ENCODE results near the gene CEBPB. TPM values are rescaled to one million over a fixed set of nuclear protein-coding genes. Genes with fewer than 3 reads are reported as not detected.
A peak's percentile ranks its signal among the peaks of the same experiment; 100 is the strongest.

Gene CEBPB
- total and polyA plus RNA-seq, 2 donors (not counting 1 experiment from before 2014, with no cell fraction given): 21.0 to 106 TPM

- Histone ChIP-seq H3K4me3 (replicated peaks in 1 of 4; ENCODE audit: control extremely low read depth in 1 of 4, insufficient read depth in 1 of 4, low read depth in 3 of 4, low read length in 4 of 4) (no peak overlapping the region), H3K9ac (ENCODE audit: insufficient read depth, low read length) (no peak overlapping the region), H3K36me3 (ENCODE audit: control insufficient read depth, insufficient read depth, low read length) (no peaks in the 10 kb centered on the region), H3K4me2 (ENCODE audit: extremely low read depth, insufficient read depth, low read length) (no peak overlapping the region), H3K9me3 (ENCODE audit: control insufficient read depth, insufficient read depth, low read depth, low read length) (no peaks in the 10 kb centered on the region), H3K4me1 (ENCODE audit: control insufficient read depth, extremely low read depth, insufficient read depth, low read length) (peaks cover 6% of the 10 kb centered on the region), H3K79me2 (ENCODE audit: control insufficient read depth, insufficient read depth, low read length) (no peaks in the 10 kb centered on the region), H3K27ac (ENCODE audit: insufficient read depth, low read length) (no peak overlapping the region), H2AFZ (ENCODE audit: low read length) (no peak overlapping the region), H4K20me1 (ENCODE audit: control insufficient read depth, extremely low read depth, insufficient read depth, low read length) (no peaks in the 10 kb centered on the region), H3K27me3 (ENCODE audit: control insufficient read depth, insufficient read depth, low read length) (no peaks in the 10 kb centered on the region)
- no peak for DNase-seq (ENCODE audit: low read depth in 2 of 2)
- no peak for TF ChIP-seq CTCF (conservative IDR thresholded peaks at IDR 0.05 in 1 of 2, IDR thresholded peaks at IDR 0.05 in 1 of 2; ENCODE audit: low read depth in 1 of 2, low read length in 2 of 2)
- no peak for TF ChIP-seq EZH2 (IDR thresholded peaks at IDR 0.05; ENCODE audit: low read length, missing control alignments)
Observed at GRCh38 chr20:50211091-50211490, 20.5 kb downstream of the CEBPB start.

DNA sequence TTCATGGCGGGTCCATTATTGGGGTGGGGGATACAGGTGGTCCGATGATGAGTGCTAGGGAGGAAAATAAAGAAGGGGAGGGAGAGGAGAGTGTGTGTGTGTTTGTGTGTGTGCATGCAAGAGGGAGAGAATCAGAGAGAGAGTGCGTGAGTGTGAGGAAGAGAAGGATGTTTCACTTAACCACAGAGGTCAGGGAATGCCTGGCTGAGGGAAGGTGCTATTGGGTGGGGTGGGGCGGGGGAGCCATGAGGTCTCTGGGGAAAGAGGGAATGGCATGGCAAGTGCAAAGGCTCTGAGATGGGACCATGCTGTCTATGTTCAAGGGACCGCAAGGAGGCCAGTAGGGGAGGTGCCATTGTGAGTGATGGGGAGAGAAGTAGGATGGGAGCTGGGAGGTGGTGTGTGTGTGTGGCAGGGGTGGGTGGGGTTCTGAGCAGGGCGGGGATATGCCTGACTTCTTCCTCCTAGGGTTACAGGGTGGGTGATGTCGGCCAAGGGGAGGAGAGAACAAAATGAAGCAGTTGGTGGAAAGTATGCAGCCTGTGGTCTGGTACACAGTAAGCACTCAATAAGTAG is 23.0 kb downstream of the CEBPB start:
- H3K4me2 ChIP-seq (ENCODE audit: extremely low read depth, insufficient read depth, low read length): no peak overlapping the region
- no peaks in the 10 kb centered on the region for H3K36me3 ChIP-seq (ENCODE audit: control insufficient read depth, insufficient read depth, low read length)
- H3K4me1 ChIP-seq (ENCODE audit: control insufficient read depth, extremely low read depth, insufficient read depth, low read length): peaks cover 6% of the 10 kb centered on the region
- H3K9ac ChIP-seq (ENCODE audit: insufficient read depth, low read length): no peak overlapping the region
- H3K4me3 ChIP-seq (replicated peaks in 1 of 4; ENCODE audit: control extremely low read depth in 1 of 4, insufficient read depth in 1 of 4, low read depth in 3 of 4, low read length in 4 of 4): no peak overlapping the region
- DNase-seq (ENCODE audit: low read depth in 2 of 2): peak in 1 of 2 donors; percentile 32
- H2AFZ ChIP-seq (ENCODE audit: low read length): no peak overlapping the region
- no peak for TF ChIP-seq EZH2 (IDR thresholded peaks at IDR 0.05; ENCODE audit: low read length, missing control alignments)
- no peak for TF ChIP-seq CTCF (conservative IDR thresholded peaks at IDR 0.05 in 1 of 2, IDR thresholded peaks at IDR 0.05 in 1 of 2; ENCODE audit: low read depth in 1 of 2, low read length in 2 of 2)
- H3K27ac ChIP-seq (ENCODE audit: insufficient read depth, low read length): no peak overlapping the region
- no peaks in the 10 kb centered on the region for H3K9me3 ChIP-seq (ENCODE audit: control insufficient read depth, insufficient read depth, low read depth, low read length)
- H3K79me2 ChIP-seq (ENCODE audit: control insufficient read depth, insufficient read depth, low read length): no peaks in the 10 kb centered on the region
- no peaks in the 10 kb centered on the region for H4K20me1 ChIP-seq (ENCODE audit: control insufficient read depth, extremely low read depth, insufficient read depth, low read length)
- H3K27me3 ChIP-seq (ENCODE audit: control insufficient read depth, insufficient read depth, low read length): no peaks in the 10 kb centered on the region

DNA sequence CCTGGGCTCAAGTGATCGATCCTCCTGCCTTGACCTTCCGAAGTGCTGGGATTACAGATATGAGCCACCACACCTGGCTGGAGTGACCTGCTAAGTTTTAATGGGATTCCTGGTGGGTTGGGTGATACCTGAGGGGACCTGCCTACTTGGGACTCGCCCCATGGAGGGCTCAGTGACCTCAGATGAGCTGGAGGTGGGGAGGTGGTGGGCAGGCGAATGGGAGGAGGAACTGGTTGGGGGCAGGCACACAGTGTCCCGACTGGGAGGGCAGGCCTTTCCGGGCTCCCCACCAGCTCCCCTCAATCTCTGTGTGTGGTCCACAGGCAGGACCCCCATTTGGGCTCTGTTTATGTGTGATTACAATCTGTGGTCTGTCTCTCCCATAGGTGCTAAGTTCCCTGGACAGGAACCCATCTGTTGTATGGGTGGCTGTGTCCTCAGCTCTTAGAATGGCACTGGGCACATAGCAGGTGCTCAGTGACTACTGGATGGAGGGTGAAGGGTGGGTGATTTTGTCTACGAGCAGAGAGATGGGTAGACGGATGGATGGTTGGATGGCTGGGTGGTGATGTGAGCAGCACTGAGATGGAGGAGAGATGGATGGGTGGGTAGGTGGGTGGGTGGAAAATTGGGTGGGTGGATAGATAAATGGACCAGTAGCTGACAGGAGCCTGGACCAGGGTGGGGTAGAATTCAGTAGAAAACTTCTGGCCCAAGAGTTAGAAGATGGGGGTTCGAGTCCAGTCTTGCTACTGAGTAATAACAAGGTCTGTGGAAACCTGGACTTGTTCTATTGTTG is 23.8 kb downstream of the CEBPB start:
- Histone ChIP-seq H3K27me3 (ENCODE audit: control insufficient read depth, insufficient read depth, low read length) (no peaks in the 10 kb centered on the region), H3K9me3 (ENCODE audit: control insufficient read depth, insufficient read depth, low read depth, low read length) (no peaks in the 10 kb centered on the region), H3K27ac (ENCODE audit: insufficient read depth, low read length) (no peak overlapping the region), H3K4me3 (replicated peaks in 1 of 4; ENCODE audit: control extremely low read depth in 1 of 4, insufficient read depth in 1 of 4, low read depth in 3 of 4, low read length in 4 of 4) (no peak overlapping the region), H4K20me1 (ENCODE audit: control insufficient read depth, extremely low read depth, insufficient read depth, low read length) (no peaks in the 10 kb centered on the region), H3K36me3 (ENCODE audit: control insufficient read depth, insufficient read depth, low read length) (no peaks in the 10 kb centered on the region), H3K79me2 (ENCODE audit: control insufficient read depth, insufficient read depth, low read length) (no peaks in the 10 kb centered on the region), H3K4me2 (ENCODE audit: extremely low read depth, insufficient read depth, low read length) (no peak overlapping the region), H3K9ac (ENCODE audit: insufficient read depth, low read length) (no peak overlapping the region), H2AFZ (ENCODE audit: low read length) (no peak overlapping the region), H3K4me1 (ENCODE audit: control insufficient read depth, extremely low read depth, insufficient read depth, low read length) (peaks cover 6% of the 10 kb centered on the region)
- TF ChIP-seq EZH2 (IDR thresholded peaks at IDR 0.05; ENCODE audit: low read length, missing control alignments): no peak
- no peak for TF ChIP-seq CTCF (conservative IDR thresholded peaks at IDR 0.05 in 1 of 2, IDR thresholded peaks at IDR 0.05 in 1 of 2; ENCODE audit: low read depth in 1 of 2, low read length in 2 of 2)
- DNase-seq (ENCODE audit: low read depth in 2 of 2): no peak

Measured in fibroblast of lung (primary cell).